ENCODE data around the gene CELF5.

The CELF5 gene

GRCh38 chr19:3185461-3186159 is 38.9 kb upstream of the CELF5 start, which contains the start of gene NCLN (continued):
- TF ChIP-seq PRDM4 (tag by site-specific recombination; IDR thresholded peaks at IDR 0.05) (no peak), ZNF610 (tag by site-specific recombination; IDR thresholded peaks at IDR 0.05; ENCODE audit: borderline replicate concordance) (peak; percentile 25; the same call in 1 of the 2 replicates), ZBTB8A (tag by site-specific recombination; IDR thresholded peaks at IDR 0.05) (peak; percentile 21; the same call in 1 of the 2 replicates), SP3 (tag by site-specific recombination; IDR thresholded peaks at IDR 0.05) (peak; percentile 67), PATZ1 (tag by site-specific recombination; IDR thresholded peaks at IDR 0.05) (peak; percentile 23; the same call in 1 of the 2 replicates), ZNF24 (tag by site-specific recombination; IDR thresholded peaks at IDR 0.05) (0 out of 2 replicates have a peak, but pooled peaks have one; percentile 14), ZNF366 (tag by site-specific recombination; conservative IDR thresholded peaks at IDR 0.05) (peak; percentile 96), ZNF561 (tag by site-specific recombination; IDR thresholded peaks at IDR 0.05; ENCODE audit: borderline replicate concordance) (peak; percentile 25; the same call in 1 of the 2 replicates), ZNF791 (tag by site-specific recombination; IDR thresholded peaks at IDR 0.05) (no peak), FEZF1 (tag by site-specific recombination; IDR thresholded peaks at IDR 0.05) (no peak)

GRCh38 chr19:3186160-3186688 is 38.2 kb upstream of the CELF5 start:
- Histone ChIP-seq H3K4me1 (ENCODE audit: control insufficient read depth, insufficient read depth, low read length) (peaks cover 5% of the 10 kb centered on the region), H3K9me3 (ENCODE audit: control insufficient read depth, insufficient read depth, low read depth, low read length) (no peaks in the 10 kb centered on the region), H3K27ac (ENCODE audit: extremely low read depth, low read depth, low read length) (peak overlapping the region; percentile 35; the same call in 1 of the 2 replicates), H3K36me3 (ENCODE audit: control insufficient read depth in 2 of 2, insufficient read depth in 1 of 2, low read length in 2 of 2) (peaks cover 0 to 30% of the 10 kb centered on the region in 2 experiments; a peak in 1 of 3 replicates), H3K4me3 (ENCODE audit: low read depth, low read length) (peak overlapping the region; percentile 98)
- POLR2A ChIA-PET = interaction anchor here (0.5 to 1.3 kb wide), 3 partner anchors 36 to 1991 kb away, joined by 3 to 5 read pairs (median 4); no protein-coding TSS in a partner anchor
- TF ChIP-seq ZBTB48 (tag by site-specific recombination; IDR thresholded peaks at IDR 0.05) = peak; percentile 80
- TF ChIP-seq ZNF560 (tag by site-specific recombination; IDR thresholded peaks at IDR 0.05; ENCODE audit: borderline replicate concordance) = no peak
- TF ChIP-seq ZNF76 (tag by site-specific recombination; IDR thresholded peaks at IDR 0.05; ENCODE audit: borderline replicate concordance, low read depth) = peak; percentile 17; the same call in 1 of the 2 replicates
- peak; percentile 55 for TF ChIP-seq GLIS2 (tag by site-specific recombination; IDR thresholded peaks at IDR 0.05)
- peak; percentile 12 for TF ChIP-seq ZNF335 (tag by site-specific recombination; conservative IDR thresholded peaks at IDR 0.05)
- TF ChIP-seq ZNF157 (tag by site-specific recombination; IDR thresholded peaks at IDR 0.05) = no peak
- TF ChIP-seq ZBTB20 (tag by site-specific recombination; IDR thresholded peaks at IDR 0.05) = peak; percentile 61; the same call in 1 of the 2 replicates
- TF ChIP-seq ZSCAN18 (tag by site-specific recombination; IDR thresholded peaks at IDR 0.05) = no peak
- TF ChIP-seq ZBTB26 (tag by site-specific recombination; optimal IDR thresholded peaks at IDR 0.05) = peak; percentile 64
- peak; percentile 35 for TF ChIP-seq GLIS1 (tag by site-specific recombination; IDR thresholded peaks at IDR 0.05)
- TF ChIP-seq KLF16 (tag by site-specific recombination; IDR thresholded peaks at IDR 0.05) = 0 out of 2 replicates have a peak, but pooled peaks have one; percentile 9
- TF ChIP-seq ZIC2 (tag by site-specific recombination; IDR thresholded peaks at IDR 0.05) = 0 out of 2 replicates have a peak, but pooled peaks have one; percentile 37
- CTCF ChIA-PET = interaction anchor here (0.6 to 0.9 kb wide), 4 partner anchors 11 to 231 kb away, joined by 3 to 4 read pairs (median 4); no protein-coding TSS in a partner anchor
